Glomerular visceral epithelial cell (primary cell): ENCODE results near the gene MAMSTR.
"Not testable (repeated sequence)": the region's sequence is repeated elsewhere in the genome, so short reads cannot be mapped to it uniquely, and the experiment has no call there.

Experiments used
- DNase-seq: peaks from one replicate; pipeline ENCODE4 v3.0.0-alpha.2; 2016; ENCODE audit errors: extremely low spot score

Gene MAMSTR

GRCh38 chr19:48719263-48720171 is at the start of gene MAMSTR:
Gene MAMSTR (minus strand): TSS chr19:48719725. CDS start chr19:48719031, 694 bp downstream.
- no peak for DNase-seq

- DNase-seq, result no peak
These were observed 49.6 kb upstream of the MAMSTR start for GRCh38 chr19:48768994-48769713.

GRCh38 chr19:48768171-48768753 is 48.7 kb upstream of the MAMSTR start:
- not testable (repeated sequence) for DNase-seq

GRCh38 chr19:48765816-48766215 is 46.3 kb upstream of the MAMSTR start:
- DNase-seq, result not testable (repeated sequence)

GRCh38 chr19:48760504-48761205 is 41.1 kb upstream of the MAMSTR start:
- DNase-seq, result no peak

- no peak for DNase-seq
These were observed 38.2 kb upstream of the MAMSTR start for GRCh38 chr19:48757741-48758144.

GRCh38 chr19:48757089-48757675 is 37.7 kb upstream of the MAMSTR start:
- no peak for DNase-seq

- no peak for DNase-seq
These were observed 37.2 kb upstream of the MAMSTR start for GRCh38 chr19:48756686-48757085.

GRCh38 chr19:48756212-48756611 is 36.7 kb upstream of the MAMSTR start:
- no peak for DNase-seq

- no peak for DNase-seq
These were observed 36.3 kb upstream of the MAMSTR start for GRCh38 chr19:48755787-48756186.

- no peak for DNase-seq
These were observed 35.6 kb upstream of the MAMSTR start, which contains the start of gene FGF21 for GRCh38 chr19:48755084-48755641. Gene FGF21 (plus strand): TSS chr19:48755524. CDS start chr19:48756237, 713 bp downstream.

- peak; percentile 62 for DNase-seq
These were observed 33.2 kb upstream of the MAMSTR start, which contains the start of gene FUT1 for GRCh38 chr19:48752496-48753365. Gene FUT1 (minus strand): TSS chr19:48752641. CDS start chr19:48751281, 1,360 bp downstream.

GRCh38 chr19:48751845-48752495 is 32.4 kb upstream of the MAMSTR start:
- no peak for DNase-seq

- no peak for DNase-seq
These were observed 31.4 kb upstream of the MAMSTR start for GRCh38 chr19:48750771-48751504.

GRCh38 chr19:48750351-48750750 is 30.8 kb upstream of the MAMSTR start:
- no peak for DNase-seq

- DNase-seq, result no peak
These were observed 30.2 kb upstream of the MAMSTR start for GRCh38 chr19:48749571-48750198.

- DNase-seq, result peak; percentile 76
These were observed 27.4 kb upstream of the MAMSTR start, which contains the start of gene IZUMO1 for GRCh38 chr19:48746738-48747575. Gene IZUMO1 (minus strand): TSS chr19:48746909. CDS start chr19:48745859, 1,050 bp downstream.
